B cell (primary cell): Measurements from ENCODE around the gene PTPRM. TPM values are rescaled to one million over a fixed set of nuclear protein-coding genes. Genes with fewer than 3 reads are reported as not detected.

ENCODE experiments used
- ATAC-seq: fragments of 200-7000 bp; cut with Tn5 transposase; one replicate; pipeline ENCODE4 v1.10.0; 2021; ENCODE audit warnings: low read depth, mild to moderate bottlenecking, moderate number of reproducible peaks, moderate library complexity
- CTCF ChIA-PET: fragments of 350-600 bp; sonication (Branson Sonifier 250); formaldehyde crosslinking; loops from one replicate; lab custom pipeline; 2021; ENCODE audit warnings: antibody characterized with exemption, inconsistent platforms; lab: Charles Lee
- POLR2A ChIA-PET: fragments of 350-600 bp; sonication (Branson Sonifier 250); formaldehyde crosslinking; loops from one replicate; lab custom pipeline; 2021; ENCODE audit warnings: antibody characterized with exemption; lab: Charles Lee
- DNase-seq: peaks from one replicate; pipeline ENCODE4 v3.0.0; 2013
- H2AFZ ChIP-seq: 2 replicates; pipeline ENCODE4 v1.6.1; 2012; ENCODE audit warnings: mild to moderate bottlenecking, low read depth, low read length; ENCODE audit not compliant: insufficient read depth, poor library complexity, severe bottlenecking
- H3K27ac ChIP-seq, 2 donors: 1 replicate in 1 of 2; 2 replicates in 1 of 2; pipeline ENCODE4 v1.5.1; 2012 to 2013; ENCODE audit warnings: low read length in 2 of 2, mild to moderate bottlenecking in 2 of 2, moderate library complexity in 1 of 2
- H3K27me3 ChIP-seq, 4 experiments: fragments of 200-600 bp in 1 of 4; sonication (generic) in 1 of 4; replicated peaks in 1 of 4; 1 replicate in 2 of 4; 2 replicates in 2 of 4; pipeline versions ENCODE4 v1.6.1 to v1.7.0; 2013 to 2016; ENCODE audit warnings: low read length in 3 of 4, mild to moderate bottlenecking in 2 of 4, mixed read lengths in 1 of 4, moderate library complexity in 1 of 4; ENCODE audit not compliant: insufficient read depth in 4 of 4, control insufficient read depth in 3 of 4; ENCODE audit errors: control extremely low read depth in 1 of 4
- H3K36me3 ChIP-seq, 2 experiments: replicated peaks in 1 of 2; 1 replicate in 1 of 2; 2 replicates in 1 of 2; pipeline versions ENCODE4 v1.6.1 to v1.7.1; 2013; ENCODE audit warnings: low read length in 1 of 2; ENCODE audit not compliant: insufficient read depth in 2 of 2, control insufficient read depth in 1 of 2; ENCODE audit errors: control extremely low read depth in 1 of 2, extremely low read depth in 1 of 2
- H3K4me1 ChIP-seq, 2 donors: fragments of 200-600 bp in 1 of 2; sonication (generic) in 1 of 2; 1 replicate in 1 of 2; 2 replicates in 1 of 2; pipeline versions ENCODE4 v1.5.1 to v1.6.1; 2013 to 2017; ENCODE audit warnings: low read length in 2 of 2; ENCODE audit not compliant: control insufficient read depth in 2 of 2, insufficient read depth in 2 of 2
- H3K4me2 ChIP-seq: replicated peaks from 2 replicates; pipeline ENCODE3; 2012; ENCODE audit warnings: mild to moderate bottlenecking, low read depth, low read length; ENCODE audit not compliant: poor library complexity, severe bottlenecking
- H3K4me3 ChIP-seq, 5 experiments: fragments of 200-600 bp in 1 of 5; sonication (generic) in 1 of 5; 1 replicate in 3 of 5; 2 replicates in 2 of 5; pipeline versions ENCODE4 v1.5.1 to v1.7.0; 2011 to 2016; ENCODE audit warnings: low read length in 4 of 5, mild to moderate bottlenecking in 4 of 5, low read depth in 2 of 5, control low read depth in 1 of 5, moderate library complexity in 1 of 5; ENCODE audit not compliant: insufficient read depth in 1 of 5; ENCODE audit errors: control extremely low read depth in 1 of 5, extremely low read depth in 1 of 5
- H3K79me2 ChIP-seq: fragments of 200-600 bp; sonication (generic); one replicate; pipeline ENCODE4 v1.6.0; 2016; ENCODE audit warnings: low read length; ENCODE audit not compliant: control insufficient read depth, insufficient read depth
- H3K9ac ChIP-seq: fragments of 200-600 bp; sonication (generic); 2 replicates; pipeline ENCODE4 v1.6.1; 2017; ENCODE audit warnings: mild to moderate bottlenecking, low read length, moderate library complexity
- H3K9me3 ChIP-seq, 3 donors: one replicate each; pipeline versions ENCODE4 v1.6.1 to v1.7.1; 2013; ENCODE audit warnings: low read length in 2 of 3; ENCODE audit not compliant: control insufficient read depth in 2 of 3, insufficient read depth in 1 of 3; ENCODE audit errors: control extremely low read depth in 1 of 3
- H4K20me1 ChIP-seq: 2 replicates; pipeline ENCODE4 v1.6.0; 2012; ENCODE audit warnings: mild to moderate bottlenecking, low read length; ENCODE audit not compliant: insufficient read depth, control insufficient read depth, poor library complexity, severe bottlenecking
- H3K27ac Mint-ChIP-seq: one replicate; pipeline ENCODE4 v1.8.0; 2021; ENCODE audit warnings: mixed read lengths
- H3K27me3 Mint-ChIP-seq: one replicate; pipeline ENCODE4 v1.8.0; 2021; ENCODE audit warnings: mixed read lengths
- H3K4me1 Mint-ChIP-seq: one replicate; pipeline ENCODE4 v1.8.0; 2021; ENCODE audit warnings: mixed read lengths
- H3K4me3 Mint-ChIP-seq: one replicate; pipeline ENCODE4 v1.8.0; 2021; ENCODE audit warnings: mixed read lengths
- H3K9me3 Mint-ChIP-seq: one replicate; pipeline ENCODE4 v1.8.0; 2022; ENCODE audit warnings: mixed read lengths; ENCODE audit not compliant: insufficient read depth
- CTCF ChIP-seq: fragments of 200-600 bp; IDR thresholded peaks from one replicate; pipeline ENCODE4 v1.8.0; 2022; ENCODE audit warnings: antibody characterized with exemption, mild to moderate bottlenecking
- EZH2 ChIP-seq: IDR thresholded peaks from 2 replicates; pipeline ENCODE4 v1.6.1; 2012; ENCODE audit warnings: borderline replicate concordance, low read depth, mild to moderate bottlenecking, moderate library complexity, low read length; ENCODE audit not compliant: insufficient read depth, poor library complexity, severe bottlenecking
- WGBS: methylation state at CpG from one replicate; pipeline ENCODE4 v1.1.5; 2013; ENCODE audit warnings: missing lambda C conversion rate; ENCODE audit not compliant: insufficient coverage; 5-methylcytosine and 5-hydroxymethylcytosine counted together
- intact Hi-C: fragments of 100-400 bp; cut with micrococcal nuclease; formaldehyde crosslinking; loops from one replicate; pipeline ENCODE4 v1.10.0; 2022
- polyA plus RNA-seq: library from polyadenylated mRNA; depleted of rRNA; stranded (reverse); fragments of >200 nt; gene quantifications from 2 replicates; pipeline ENCODE4 v1.2.3, GENCODE V29; 2012
- total RNA-seq, 2 donors: library from RNA; stranded (reverse); fragments of 120-200 nt in 1 of 2; gene quantifications; 1 replicate in 1 of 2; 2 replicates in 1 of 2; pipeline versions ENCODE4 v1.2.3 to v1.2.4, GENCODE V29; 2013 to 2022

Gene PTPRM
- total and polyA plus RNA-seq, 2 donors (not counting 1 experiment from before 2014, with no cell fraction given) = 0.20 to 0.89 TPM

DNA sequence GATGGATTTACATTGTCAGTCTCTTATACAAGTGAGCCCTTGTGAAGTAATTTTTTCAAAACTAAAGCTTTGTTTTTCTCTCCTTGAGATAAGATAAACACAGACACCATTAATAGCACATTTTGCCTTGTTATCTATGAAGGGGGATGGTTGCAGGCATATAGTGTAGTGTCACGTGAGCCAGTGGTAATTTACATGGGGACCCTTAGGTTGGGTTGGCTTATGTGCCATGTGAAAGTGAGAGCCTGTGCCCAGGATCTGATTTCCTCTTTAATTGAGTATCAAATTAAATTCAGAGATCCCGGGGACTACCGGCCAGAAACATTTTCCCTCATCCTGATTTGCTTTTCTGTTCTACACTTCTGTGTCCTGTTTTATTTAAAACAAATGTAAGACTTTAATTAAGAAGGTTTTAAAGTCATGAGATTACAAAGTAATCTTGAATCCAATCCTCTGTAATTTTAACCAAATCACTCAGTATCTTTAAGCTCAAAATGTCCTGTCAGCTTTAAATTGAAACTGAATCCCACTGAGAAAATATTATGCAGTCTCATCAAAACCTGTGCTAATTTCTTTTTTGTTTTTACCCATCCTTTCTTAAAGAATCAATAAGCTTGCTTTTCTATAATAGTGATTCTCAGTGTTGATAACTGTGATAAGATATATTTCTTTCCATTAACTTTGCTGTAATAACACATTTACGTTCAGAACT is 63.8 kb downstream of the PTPRM start:
- Mint-ChIP-seq H3K27ac (no peak overlapping the region), H3K27me3 (no peaks in the 10 kb centered on the region), H3K9me3 (no peaks in the 10 kb centered on the region), H3K4me1 (no peaks in the 10 kb centered on the region), H3K4me3 (no peak overlapping the region)
- H2AFZ ChIP-seq = no peak overlapping the region
- H3K9ac ChIP-seq = no peak overlapping the region
- ChIA-PET CTCF (no interaction called here), POLR2A (no interaction called here)
- H3K4me2 ChIP-seq = no peak overlapping the region
- H3K4me1 ChIP-seq = no peaks in the 10 kb centered on the region
- peaks cover 0 to 3% (median 0%) of the 10 kb centered on the region in 3 donors for H3K9me3 ChIP-seq
- H3K36me3 ChIP-seq = no peaks in the 10 kb centered on the region
- ATAC-seq (no peak), DNase-seq (no peak)
- intact Hi-C loops = no loop called here
- no peak overlapping the region for H3K4me3 ChIP-seq
- H3K27ac ChIP-seq = no peak overlapping the region
- H4K20me1 ChIP-seq = no peaks in the 10 kb centered on the region
- H3K79me2 ChIP-seq = no peaks in the 10 kb centered on the region
- WGBS = no CpG with 5 or more reads among the region's 4 CpGs
- no peaks in the 10 kb centered on the region for H3K27me3 ChIP-seq
- no peak for TF ChIP-seq EZH2
- TF ChIP-seq CTCF = no peak
